AG09319 (cell line): ENCODE measurements around the gene ACKR2.

ENCODE experiments used
- DNase-seq: peaks from one replicate; pipeline ENCODE4 v3.0.0-alpha.2; 2010; ENCODE audit warnings: low read depth; ENCODE audit errors: extremely low read depth
- CTCF ChIP-seq: IDR thresholded peaks from 2 replicates; pipeline ENCODE4 v1.5.1; 2011; ENCODE audit warnings: low read depth, mild to moderate bottlenecking, inconsistent platforms, low read length, moderate library complexity

ACKR2 gene

GRCh38 chr3:42826141-42826540, 16.9 kb downstream of the ACKR2 start:
- no peak for TF ChIP-seq CTCF
- no peak for DNase-seq

- TF ChIP-seq CTCF, result no peak
- DNase-seq, result no peak
Observed at GRCh38 chr3:42827023-42827422, 17.8 kb downstream of the ACKR2 start.

GRCh38 chr3:42827654-42828053, 18.4 kb downstream of the ACKR2 start:
- no peak for TF ChIP-seq CTCF
- DNase-seq, result no peak

- no peak for TF ChIP-seq CTCF
- no peak for DNase-seq
Observed at GRCh38 chr3:42829083-42829627, 19.9 kb downstream of the ACKR2 start.

- TF ChIP-seq CTCF, result no peak
- DNase-seq, result no peak
Observed at GRCh38 chr3:42829628-42830436, 20.6 kb downstream of the ACKR2 start.

- DNase-seq, result no peak
Observed at GRCh38 chr3:42830437-42831320, 21.4 kb downstream of the ACKR2 start.

More at GRCh38 chr3:42830437-42831320, 21.4 kb downstream of the ACKR2 start:
- TF ChIP-seq CTCF, result peak; percentile 51
